ENCODE results near the gene TTC28. TPM values are rescaled to one million over a fixed set of nuclear protein-coding genes. Genes with fewer than 3 reads are reported as not detected.

TTC28 gene
- total RNA-seq, 5 donors from 2014 or later (not counting 1 experiment from before 2014, with no cell fraction given): 2.3 to 7.8 (median 3.0) TPM

GRCh38 chr22:27966168-27967064, 713.2 kb downstream of the TTC28 start:
- Histone ChIP-seq H3K27me3 (replicated peaks in 1 of 2; ENCODE audit: control insufficient read depth in 2 of 2, extremely low read depth in 1 of 2, insufficient read depth in 2 of 2, low read length in 1 of 2) (no peaks in the 10 kb centered on the region), H3K27ac (ENCODE audit: low read length) (no peak overlapping the region), H3K9me3 (no peaks in the 10 kb centered on the region), H3K36me3 (ENCODE audit: control insufficient read depth in 2 of 2, extremely low read depth in 1 of 2, insufficient read depth in 1 of 2, low read length in 1 of 2) (no peaks in the 10 kb centered on the region), H3K4me3 (ENCODE audit: control insufficient read depth in 1 of 2, extremely low read depth in 1 of 2, low read length in 1 of 2) (no peak overlapping the region), H3K4me1 (ENCODE audit: control insufficient read depth in 1 of 2, extremely low read depth in 1 of 2, insufficient read depth in 2 of 2, low read length in 2 of 2) (no peaks in the 10 kb centered on the region)
- DNase-seq: no peak
- Mint-ChIP-seq H3K9me3 (peaks cover 0 to 5% (median 0%) of the 10 kb centered on the region in 3 donors), H3K27me3 (no peaks in the 10 kb centered on the region), H3K36me3 (peaks cover 29% of the 10 kb centered on the region), H3K4me3 (no peak overlapping the region), H3K4me1 (peaks cover 0 to 11% (median 4%) of the 10 kb centered on the region in 3 donors), H3K27ac (no peak overlapping the region)
- no peak for ATAC-seq (replicated peaks in 1 of 4)
- CTCF ChIA-PET: no interaction called here
- WGBS (ENCODE audit: insufficient coverage): 89% methylated on average over 12 of the region's 15 CpGs
- POLR2A ChIA-PET: no interaction called here

GRCh38 chr22:27962268-27963044, 717.2 kb downstream of the TTC28 start:
- Histone ChIP-seq H3K27ac (ENCODE audit: low read length) (no peak overlapping the region), H3K36me3 (ENCODE audit: control insufficient read depth in 2 of 2, extremely low read depth in 1 of 2, insufficient read depth in 1 of 2, low read length in 1 of 2) (no peaks in the 10 kb centered on the region), H3K4me1 (ENCODE audit: control insufficient read depth in 1 of 2, extremely low read depth in 1 of 2, insufficient read depth in 2 of 2, low read length in 2 of 2) (no peaks in the 10 kb centered on the region), H3K27me3 (replicated peaks in 1 of 2; ENCODE audit: control insufficient read depth in 2 of 2, extremely low read depth in 1 of 2, insufficient read depth in 2 of 2, low read length in 1 of 2) (no peaks in the 10 kb centered on the region), H3K9me3 (no peaks in the 10 kb centered on the region), H3K4me3 (ENCODE audit: control insufficient read depth in 1 of 2, extremely low read depth in 1 of 2, low read length in 1 of 2) (no peak overlapping the region)
- ChIA-PET CTCF (no interaction called here), POLR2A (no interaction called here)
- H3K9me3 Mint-ChIP-seq: no peaks in the 10 kb centered on the region
- H3K36me3 Mint-ChIP-seq: peaks cover 19% of the 10 kb centered on the region
- peaks cover 0 to 5% (median 0%) of the 10 kb centered on the region in 3 donors for H3K4me1 Mint-ChIP-seq
- H3K27me3 Mint-ChIP-seq: no peaks in the 10 kb centered on the region
- 89% methylated on average over 3 of the region's 9 CpGs for WGBS (ENCODE audit: insufficient coverage)
- H3K27ac Mint-ChIP-seq: no peak overlapping the region
- DNase-seq (no peak), ATAC-seq (replicated peaks in 1 of 4) (no peak)
- no peak overlapping the region for H3K4me3 Mint-ChIP-seq

GRCh38 chr22:27961680-27962079, 718.0 kb downstream of the TTC28 start:
- Mint-ChIP-seq H3K36me3 (peaks cover 22% of the 10 kb centered on the region), H3K4me1 (peaks cover 0 to 5% (median 0%) of the 10 kb centered on the region in 3 donors), H3K27me3 (no peaks in the 10 kb centered on the region), H3K4me3 (no peak overlapping the region), H3K27ac (no peak overlapping the region), H3K9me3 (no peaks in the 10 kb centered on the region)
- H3K4me3 ChIP-seq (ENCODE audit: control insufficient read depth in 1 of 2, extremely low read depth in 1 of 2, low read length in 1 of 2): no peak overlapping the region
- ATAC-seq (replicated peaks in 1 of 4) (no peak), DNase-seq (no peak)
- CTCF ChIA-PET: no interaction called here
- H3K27ac ChIP-seq (ENCODE audit: low read length): no peak overlapping the region
- WGBS (ENCODE audit: insufficient coverage): no CpG with 5 or more reads among the region's 1 CpG
- POLR2A ChIA-PET: no interaction called here
- no peaks in the 10 kb centered on the region for H3K36me3 ChIP-seq (ENCODE audit: control insufficient read depth in 2 of 2, extremely low read depth in 1 of 2, insufficient read depth in 1 of 2, low read length in 1 of 2)
- H3K4me1 ChIP-seq (ENCODE audit: control insufficient read depth in 1 of 2, extremely low read depth in 1 of 2, insufficient read depth in 2 of 2, low read length in 2 of 2): no peaks in the 10 kb centered on the region
- H3K27me3 ChIP-seq (replicated peaks in 1 of 2; ENCODE audit: control insufficient read depth in 2 of 2, extremely low read depth in 1 of 2, insufficient read depth in 2 of 2, low read length in 1 of 2): no peaks in the 10 kb centered on the region
- no peaks in the 10 kb centered on the region for H3K9me3 ChIP-seq

GRCh38 chr22:27961182-27961581, 718.5 kb downstream of the TTC28 start:
- WGBS (ENCODE audit: insufficient coverage): no CpG with 5 or more reads among the region's 4 CpGs
- peaks cover 22% of the 10 kb centered on the region for H3K36me3 Mint-ChIP-seq
- Histone ChIP-seq H3K4me1 (ENCODE audit: control insufficient read depth in 1 of 2, extremely low read depth in 1 of 2, insufficient read depth in 2 of 2, low read length in 2 of 2) (no peaks in the 10 kb centered on the region), H3K27me3 (replicated peaks in 1 of 2; ENCODE audit: control insufficient read depth in 2 of 2, extremely low read depth in 1 of 2, insufficient read depth in 2 of 2, low read length in 1 of 2) (no peaks in the 10 kb centered on the region), H3K36me3 (ENCODE audit: control insufficient read depth in 2 of 2, extremely low read depth in 1 of 2, insufficient read depth in 1 of 2, low read length in 1 of 2) (no peaks in the 10 kb centered on the region), H3K4me3 (ENCODE audit: control insufficient read depth in 1 of 2, extremely low read depth in 1 of 2, low read length in 1 of 2) (no peak overlapping the region), H3K9me3 (no peaks in the 10 kb centered on the region), H3K27ac (ENCODE audit: low read length) (no peak overlapping the region)
- H3K4me1 Mint-ChIP-seq: peaks cover 0 to 4% (median 0%) of the 10 kb centered on the region in 3 donors
- CTCF ChIA-PET: no interaction called here
- H3K27me3 Mint-ChIP-seq: no peaks in the 10 kb centered on the region
- DNase-seq (no peak), ATAC-seq (replicated peaks in 1 of 4) (no peak)
- H3K27ac Mint-ChIP-seq: no peak overlapping the region
- POLR2A ChIA-PET: no interaction called here
- no peaks in the 10 kb centered on the region for H3K9me3 Mint-ChIP-seq
- no peak overlapping the region for H3K4me3 Mint-ChIP-seq

GRCh38 chr22:27959335-27960090, 720.1 kb downstream of the TTC28 start:
- H3K4me3 Mint-ChIP-seq: no peak overlapping the region
- ChIA-PET POLR2A (no interaction called here), CTCF (no interaction called here)
- peaks cover 14% of the 10 kb centered on the region for H3K36me3 Mint-ChIP-seq
- no peaks in the 10 kb centered on the region for H3K4me1 ChIP-seq (ENCODE audit: control insufficient read depth in 1 of 2, extremely low read depth in 1 of 2, insufficient read depth in 2 of 2, low read length in 2 of 2)
- no peaks in the 10 kb centered on the region for H3K36me3 ChIP-seq (ENCODE audit: control insufficient read depth in 2 of 2, extremely low read depth in 1 of 2, insufficient read depth in 1 of 2, low read length in 1 of 2)
- no peaks in the 10 kb centered on the region for H3K27me3 Mint-ChIP-seq
- no peaks in the 10 kb centered on the region for H3K27me3 ChIP-seq (replicated peaks in 1 of 2; ENCODE audit: control insufficient read depth in 2 of 2, extremely low read depth in 1 of 2, insufficient read depth in 2 of 2, low read length in 1 of 2)
- no peaks in the 10 kb centered on the region for H3K9me3 ChIP-seq
- no peaks in the 10 kb centered on the region for H3K4me1 Mint-ChIP-seq
- DNase-seq (no peak), ATAC-seq (replicated peaks in 1 of 4) (no peak)
- no peak overlapping the region for H3K27ac ChIP-seq (ENCODE audit: low read length)
- H3K4me3 ChIP-seq (ENCODE audit: control insufficient read depth in 1 of 2, extremely low read depth in 1 of 2, low read length in 1 of 2): no peak overlapping the region
- H3K27ac Mint-ChIP-seq: no peak overlapping the region
- WGBS (ENCODE audit: insufficient coverage): 91% methylated on average over 7 of the region's 8 CpGs
- H3K9me3 Mint-ChIP-seq: no peaks in the 10 kb centered on the region

GRCh38 chr22:27952779-27953178, 726.9 kb downstream of the TTC28 start:
- no peaks in the 10 kb centered on the region for H3K27me3 Mint-ChIP-seq
- ATAC-seq (replicated peaks in 1 of 4) (no peak), DNase-seq (no peak)
- H3K27ac Mint-ChIP-seq: no peak overlapping the region
- WGBS (ENCODE audit: insufficient coverage): 78% methylated on average over 1 of the region's 3 CpGs
- Histone ChIP-seq H3K36me3 (ENCODE audit: control insufficient read depth in 2 of 2, extremely low read depth in 1 of 2, insufficient read depth in 1 of 2, low read length in 1 of 2) (no peaks in the 10 kb centered on the region), H3K4me3 (ENCODE audit: control insufficient read depth in 1 of 2, extremely low read depth in 1 of 2, low read length in 1 of 2) (no peak overlapping the region), H3K4me1 (ENCODE audit: control insufficient read depth in 1 of 2, extremely low read depth in 1 of 2, insufficient read depth in 2 of 2, low read length in 2 of 2) (no peaks in the 10 kb centered on the region), H3K27me3 (replicated peaks in 1 of 2; ENCODE audit: control insufficient read depth in 2 of 2, extremely low read depth in 1 of 2, insufficient read depth in 2 of 2, low read length in 1 of 2) (no peaks in the 10 kb centered on the region), H3K27ac (ENCODE audit: low read length) (no peak overlapping the region), H3K9me3 (no peaks in the 10 kb centered on the region)
- H3K4me1 Mint-ChIP-seq: no peaks in the 10 kb centered on the region
- ChIA-PET CTCF (no interaction called here), POLR2A (no interaction called here)
- peaks cover 34% of the 10 kb centered on the region for H3K36me3 Mint-ChIP-seq
- no peak overlapping the region for H3K4me3 Mint-ChIP-seq
- no peaks in the 10 kb centered on the region for H3K9me3 Mint-ChIP-seq

Data from T-cell (primary cell).